ENCODE measurements around the gene ADSS1. TPM values are rescaled to one million over a fixed set of nuclear protein-coding genes. Genes with fewer than 3 reads are reported as not detected.

ADSS1 gene
- total RNA-seq, 1 experiment from 2014 or later, result 0.52 TPM

DNA sequence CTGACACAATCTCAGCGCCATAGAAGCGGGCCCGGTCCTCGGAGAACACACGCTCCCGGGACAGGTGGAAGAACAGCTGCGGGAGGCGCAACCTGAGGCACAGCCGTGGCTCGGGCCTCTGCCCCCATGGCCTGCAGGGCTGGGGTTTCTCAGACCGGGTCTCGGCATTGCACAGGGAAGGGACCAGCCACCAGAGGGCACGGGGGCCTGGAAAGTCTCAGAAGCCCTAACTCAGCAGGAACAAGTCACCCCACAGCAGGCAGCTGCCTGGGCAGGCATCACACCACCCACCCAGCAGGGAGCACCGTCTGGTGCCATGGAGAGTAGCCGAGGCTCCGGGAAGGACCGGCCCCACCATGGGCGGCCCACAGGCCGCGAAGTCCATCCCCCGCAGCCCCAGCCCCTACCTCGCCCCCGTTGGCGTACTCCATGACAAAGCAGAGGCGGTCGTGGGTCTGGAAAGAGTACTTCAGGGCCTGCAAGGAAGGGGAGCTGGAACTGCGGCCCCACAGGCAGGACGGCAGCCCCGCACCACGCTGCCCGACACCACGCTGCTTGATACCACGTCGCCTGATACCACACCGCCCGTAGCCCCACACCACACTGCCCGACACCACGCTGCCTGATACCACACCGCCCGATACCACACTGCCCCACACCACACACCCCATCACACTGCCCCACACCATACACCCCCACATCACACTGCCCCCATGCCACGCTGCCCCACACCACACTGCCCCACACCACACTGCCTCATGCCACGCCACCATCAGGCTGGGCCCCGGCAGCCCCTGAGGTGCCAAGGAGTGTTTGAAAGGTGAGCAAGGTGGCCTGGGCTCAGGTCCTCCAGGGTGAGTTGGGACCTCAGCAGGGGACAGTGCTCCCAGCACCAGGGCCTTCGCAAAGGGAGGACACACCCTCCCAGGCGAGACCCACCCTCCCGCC, 49.8 kb downstream of the ADSS1 start:
- Histone ChIP-seq H3K27me3 (replicated peaks; ENCODE audit: insufficient read depth, low read depth, low read length, poor library complexity) (no peaks in the 10 kb centered on the region), H3K9me3 (ENCODE audit: low read depth, low read length, poor library complexity, severe bottlenecking) (no peaks in the 10 kb centered on the region), H3K4me3 (ENCODE audit: low read depth, low read length, poor library complexity, severe bottlenecking) (no peak overlapping the region), H3K36me3 (ENCODE audit: insufficient read depth, low read length, poor library complexity, severe bottlenecking) (peaks cover 57% of the 10 kb centered on the region), H3K27ac (ENCODE audit: low read depth, low read length, poor library complexity, severe bottlenecking) (no peak overlapping the region), H3K4me1 (ENCODE audit: insufficient read depth, low read length, poor library complexity, severe bottlenecking) (peaks cover 3% of the 10 kb centered on the region)
- ChIA-PET CTCF (no interaction called here), POLR2A (ENCODE audit: low non-redundant PET) (no interaction called here)
- intact Hi-C loops (cut with micrococcal nuclease; ENCODE audit: unreplicated experiment), result no loop called here
- TF ChIP-seq, protein P1, sequence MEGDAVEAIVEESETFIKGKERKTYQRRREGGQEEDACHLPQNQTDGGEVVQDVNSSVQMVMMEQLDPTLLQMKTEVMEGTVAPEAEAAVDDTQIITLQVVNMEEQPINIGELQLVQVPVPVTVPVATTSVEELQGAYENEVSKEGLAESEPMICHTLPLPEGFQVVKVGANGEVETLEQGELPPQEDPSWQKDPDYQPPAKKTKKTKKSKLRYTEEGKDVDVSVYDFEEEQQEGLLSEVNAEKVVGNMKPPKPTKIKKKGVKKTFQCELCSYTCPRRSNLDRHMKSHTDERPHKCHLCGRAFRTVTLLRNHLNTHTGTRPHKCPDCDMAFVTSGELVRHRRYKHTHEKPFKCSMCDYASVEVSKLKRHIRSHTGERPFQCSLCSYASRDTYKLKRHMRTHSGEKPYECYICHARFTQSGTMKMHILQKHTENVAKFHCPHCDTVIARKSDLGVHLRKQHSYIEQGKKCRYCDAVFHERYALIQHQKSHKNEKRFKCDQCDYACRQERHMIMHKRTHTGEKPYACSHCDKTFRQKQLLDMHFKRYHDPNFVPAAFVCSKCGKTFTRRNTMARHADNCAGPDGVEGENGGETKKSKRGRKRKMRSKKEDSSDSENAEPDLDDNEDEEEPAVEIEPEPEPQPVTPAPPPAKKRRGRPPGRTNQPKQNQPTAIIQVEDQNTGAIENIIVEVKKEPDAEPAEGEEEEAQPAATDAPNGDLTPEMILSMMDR (conservative IDR thresholded peaks at IDR 0.05; ENCODE audit: low read depth, low read length), result no peak
- TF ChIP-seq EZH2 (IDR thresholded peaks at IDR 0.05; ENCODE audit: borderline replicate concordance, low read depth, low read length, poor library complexity, severe bottlenecking), result no peak
- no TSS peak for BruUV-seq (replicated peaks)
- DNase-seq (ENCODE audit: low spot score), result no peak

DNA sequence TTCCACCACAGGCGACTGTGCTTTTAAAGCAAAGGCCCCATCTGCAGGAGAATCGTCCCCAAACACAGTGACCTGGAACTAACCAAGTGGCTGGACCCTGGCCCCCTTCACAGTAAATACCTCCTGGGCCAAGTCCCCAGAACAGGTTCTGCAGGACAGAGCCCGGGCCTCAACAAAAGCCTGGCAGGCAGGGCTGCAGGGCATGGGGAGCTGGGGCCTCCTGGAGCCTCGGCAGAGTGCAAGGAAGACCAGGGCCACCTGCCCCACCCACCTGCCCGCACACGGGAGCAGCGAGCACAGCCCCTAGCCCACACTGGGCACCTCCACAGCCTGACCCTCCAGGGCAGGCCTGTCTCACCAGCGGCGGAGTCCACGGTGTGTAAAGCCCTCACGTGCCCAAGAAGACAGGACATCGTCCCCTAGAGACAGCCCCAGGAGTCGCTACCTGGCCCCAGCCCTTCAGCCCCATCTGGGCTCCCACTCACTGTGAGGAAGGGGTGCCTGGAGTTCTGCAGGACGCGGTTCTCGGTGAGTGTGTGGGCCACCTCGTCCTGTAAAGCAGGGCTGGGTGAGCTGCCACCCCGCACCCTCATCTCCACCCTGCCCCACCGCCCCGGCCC, 50.5 kb downstream of the ADSS1 start:
- Histone ChIP-seq H3K36me3 (ENCODE audit: insufficient read depth, low read length, poor library complexity, severe bottlenecking) (peaks cover 53% of the 10 kb centered on the region), H3K27me3 (replicated peaks; ENCODE audit: insufficient read depth, low read depth, low read length, poor library complexity) (no peaks in the 10 kb centered on the region), H3K4me1 (ENCODE audit: insufficient read depth, low read length, poor library complexity, severe bottlenecking) (no peaks in the 10 kb centered on the region), H3K9me3 (ENCODE audit: low read depth, low read length, poor library complexity, severe bottlenecking) (no peaks in the 10 kb centered on the region), H3K27ac (ENCODE audit: low read depth, low read length, poor library complexity, severe bottlenecking) (no peak overlapping the region), H3K4me3 (ENCODE audit: low read depth, low read length, poor library complexity, severe bottlenecking) (no peak overlapping the region)
- ChIA-PET CTCF (no interaction called here), POLR2A (ENCODE audit: low non-redundant PET) (no interaction called here)
- no peak for DNase-seq (ENCODE audit: low spot score)
- TF ChIP-seq EZH2 (IDR thresholded peaks at IDR 0.05; ENCODE audit: borderline replicate concordance, low read depth, low read length, poor library complexity, severe bottlenecking), result no peak
- TF ChIP-seq, protein P1 (conservative IDR thresholded peaks at IDR 0.05; ENCODE audit: low read depth, low read length), result no peak
- BruUV-seq (replicated peaks), result no TSS peak
- intact Hi-C loops (cut with micrococcal nuclease; ENCODE audit: unreplicated experiment), result no loop called here

DNA sequence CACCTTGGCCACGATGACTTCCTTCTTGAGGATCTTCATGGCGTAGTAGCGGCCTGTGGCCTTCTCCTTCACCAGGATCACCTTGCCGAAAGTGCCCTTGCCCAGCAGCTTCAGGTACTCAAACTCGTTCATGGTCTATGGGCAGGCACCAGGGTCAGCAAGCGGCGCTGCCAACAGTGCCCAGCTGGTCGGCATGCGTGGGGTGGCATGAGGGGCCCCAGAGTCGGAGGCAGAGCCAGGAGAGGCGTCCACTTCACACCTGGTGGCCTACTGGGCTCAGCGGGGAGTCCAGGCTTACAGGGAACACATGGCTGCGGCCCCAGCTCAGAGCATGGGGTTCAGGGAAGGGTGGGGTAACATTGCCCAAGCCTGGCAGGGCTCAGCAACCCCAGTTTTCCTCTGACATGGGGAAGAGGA, 51.1 kb downstream of the ADSS1 start:
- Histone ChIP-seq H3K4me3 (ENCODE audit: low read depth, low read length, poor library complexity, severe bottlenecking) (no peak overlapping the region), H3K27me3 (replicated peaks; ENCODE audit: insufficient read depth, low read depth, low read length, poor library complexity) (no peaks in the 10 kb centered on the region), H3K27ac (ENCODE audit: low read depth, low read length, poor library complexity, severe bottlenecking) (no peak overlapping the region), H3K9me3 (ENCODE audit: low read depth, low read length, poor library complexity, severe bottlenecking) (no peaks in the 10 kb centered on the region), H3K4me1 (ENCODE audit: insufficient read depth, low read length, poor library complexity, severe bottlenecking) (no peaks in the 10 kb centered on the region), H3K36me3 (ENCODE audit: insufficient read depth, low read length, poor library complexity, severe bottlenecking) (peaks cover 50% of the 10 kb centered on the region)
- intact Hi-C loops (cut with micrococcal nuclease; ENCODE audit: unreplicated experiment), result no loop called here
- ChIA-PET POLR2A (ENCODE audit: low non-redundant PET) (no interaction called here), CTCF (no interaction called here)
- DNase-seq (ENCODE audit: low spot score), result no peak
- TF ChIP-seq, protein P1 (conservative IDR thresholded peaks at IDR 0.05; ENCODE audit: low read depth, low read length), result no peak
- no peak for TF ChIP-seq EZH2 (IDR thresholded peaks at IDR 0.05; ENCODE audit: borderline replicate concordance, low read depth, low read length, poor library complexity, severe bottlenecking)
- BruUV-seq (replicated peaks), result no TSS peak
